OCI-LY7 (cell line): ENCODE results near the gene GABRD. TPM values are rescaled to one million over a fixed set of nuclear protein-coding genes. Genes with fewer than 3 reads are reported as not detected.

ENCODE experiments used
- BruUV-seq: library from RNA; stranded (reverse); fragments of 400-500 nt; replicated peaks from 2 replicates; lab custom pipeline; 2021; lab: Mats Ljungman, UMichigan
- CTCF ChIA-PET: fragments of 300-600 bp; sonication (Branson Sonifier 250); formaldehyde crosslinking; loops from one replicate; lab custom pipeline; 2022; ENCODE audit warnings: antibody characterized with exemption; ENCODE audit not compliant: unreplicated experiment; lab: Charles Lee
- POLR2A ChIA-PET: fragments of 300-600 bp; sonication (Branson Sonifier 250); formaldehyde crosslinking; loops from one replicate; lab custom pipeline; 2022; ENCODE audit warnings: antibody characterized with exemption; lab: Charles Lee
- DNase-seq: peaks from one replicate; pipeline ENCODE4 v3.0.0-alpha.2; 2015; ENCODE audit warnings: low spot score
- H2AFZ ChIP-seq: fragments of 200-600 bp; sonication (generic), shearing (Covaris generic); 2 replicates; pipeline ENCODE4 v1.6.1; 2014; ENCODE audit warnings: mild to moderate bottlenecking, antibody characterized with exemption, low read length, moderate library complexity
- H3K27ac ChIP-seq: fragments of 200-600 bp; sonication (generic); 2 replicates; pipeline ENCODE4 v1.5.1; 2014; ENCODE audit warnings: mixed run types, low read depth, mild to moderate bottlenecking, moderate library complexity, low read length, inconsistent platforms; ENCODE audit not compliant: poor library complexity, severe bottlenecking
- H3K36me3 ChIP-seq: fragments of 200-600 bp; sonication (generic); 2 replicates; pipeline ENCODE4 v1.6.1; 2014; ENCODE audit warnings: mild to moderate bottlenecking, antibody characterized with exemption, low read length, moderate library complexity, mixed read lengths; ENCODE audit not compliant: insufficient read depth
- H3K4me1 ChIP-seq: fragments of 200-600 bp; sonication (generic); 2 replicates; pipeline ENCODE4 v1.5.1; 2014; ENCODE audit warnings: mild to moderate bottlenecking, low read length; ENCODE audit not compliant: insufficient read depth, poor library complexity, severe bottlenecking
- H3K4me2 ChIP-seq: fragments of 200-600 bp; sonication (generic); 2 replicates; pipeline ENCODE4 v1.6.1; 2014; ENCODE audit warnings: mild to moderate bottlenecking, low read length
- H3K4me3 ChIP-seq: fragments of 200-600 bp; sonication (generic); 2 replicates; pipeline ENCODE4 v1.5.1; 2014; ENCODE audit warnings: mild to moderate bottlenecking, low read depth, low read length; ENCODE audit not compliant: poor library complexity, severe bottlenecking
- H3K79me2 ChIP-seq: fragments of 200-600 bp; sonication (generic); 2 replicates; pipeline ENCODE4 v1.6.1; 2016; ENCODE audit warnings: low read depth, mild to moderate bottlenecking, low read length, moderate library complexity, mixed read lengths; ENCODE audit not compliant: insufficient read depth
- H3K9me2 ChIP-seq: fragments of 200-600 bp; sonication (generic); 2 replicates; pipeline ENCODE4 v1.6.1; 2016; ENCODE audit warnings: mild to moderate bottlenecking, low read length, mixed read lengths; ENCODE audit not compliant: insufficient read depth
- H3K9me3 ChIP-seq: fragments of 200-600 bp; sonication (generic); 2 replicates; pipeline ENCODE4 v1.6.1; 2014; ENCODE audit warnings: mild to moderate bottlenecking, mixed run types, low read length, mixed read lengths
- H4K20me1 ChIP-seq: fragments of 200-600 bp; sonication (generic); 2 replicates; pipeline ENCODE4 v1.6.1; 2014; ENCODE audit warnings: mild to moderate bottlenecking, antibody characterized with exemption, low read length, moderate library complexity, mixed read lengths; ENCODE audit not compliant: insufficient read depth
- EZH2phosphoT487 ChIP-seq: fragments of 200-600 bp; sonication (generic); IDR thresholded peaks from 2 replicates; pipeline ENCODE4 v1.6.1; 2018; ENCODE audit warnings: low read depth, borderline replicate concordance, mild to moderate bottlenecking, mixed run types, antibody characterized with exemption, low read length, moderate library complexity, mixed read lengths
- intact Hi-C: fragments of 100-400 bp; cut with micrococcal nuclease; formaldehyde crosslinking; loops from one replicate; pipeline ENCODE4 v1.10.0; 2022; ENCODE audit not compliant: unreplicated experiment
- total RNA-seq, 2 experiments: library from RNA; depleted of rRNA in 1 of 2; stranded (reverse); fragments of >200 nt in 1 of 2; shearing (Covaris generic) in 1 of 2; gene quantifications; 2 replicates each; pipeline ENCODE4 v1.2.3, GENCODE V29; 2014 to 2022
- TF ChIP-seq, protein P1 (sequence below): fragments of 200-600 bp; sonication (generic); conservative IDR thresholded peaks from 2 replicates; pipeline ENCODE4 v1.5.1; 2014; ENCODE audit warnings: mild to moderate bottlenecking, antibody characterized with exemption, low read length, moderate library complexity, mixed read lengths

GABRD gene
- total RNA-seq, 2 experiments from 2014 or later = not detected

DNA sequence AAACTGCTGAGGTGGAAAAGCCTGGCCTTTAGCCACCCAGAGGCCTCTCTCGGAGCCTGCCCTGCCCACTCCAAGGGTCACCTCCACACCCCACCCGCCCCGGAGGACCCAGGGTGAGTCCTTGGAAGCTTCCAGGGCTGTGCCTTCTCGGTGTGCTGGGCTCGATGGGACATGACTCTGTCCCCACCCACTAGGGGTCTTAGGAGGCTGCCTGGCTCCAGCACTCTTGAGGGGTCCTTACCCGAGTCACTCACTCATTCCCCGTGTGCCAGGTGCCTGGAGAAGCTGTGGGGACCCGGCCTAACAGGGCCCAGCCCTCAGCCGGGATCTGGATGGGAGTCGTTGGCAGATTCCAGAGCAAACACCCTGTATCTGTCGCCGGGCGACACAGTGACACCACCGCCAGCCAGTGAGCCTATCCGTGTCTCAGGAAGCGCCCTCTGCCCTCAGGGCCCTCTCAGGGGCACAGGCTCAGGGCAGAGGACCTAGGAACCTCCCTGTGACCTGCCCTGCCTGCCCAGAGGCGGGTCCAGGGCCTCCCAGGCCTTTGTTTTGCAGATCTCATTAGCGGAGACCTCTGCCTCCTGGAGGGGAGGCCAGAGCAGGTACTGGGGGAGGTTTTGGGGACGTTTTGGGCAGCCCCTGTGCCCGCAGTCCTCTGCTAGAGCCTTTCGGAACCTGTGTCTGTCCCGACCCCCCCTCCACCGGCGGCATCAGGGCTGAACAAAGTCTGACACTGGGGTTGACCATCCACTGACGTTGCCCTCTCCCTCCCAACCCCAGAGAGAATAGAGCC lies 28.0 kb downstream of the GABRD start:
- Histone ChIP-seq H3K9me2 (no peaks in the 10 kb centered on the region), H3K36me3 (no peaks in the 10 kb centered on the region), H3K9me3 (no peaks in the 10 kb centered on the region), H4K20me1 (no peaks in the 10 kb centered on the region; the same call in 1 of the 2 replicates), H3K79me2 (no peaks in the 10 kb centered on the region), H3K27ac (no peak overlapping the region), H3K4me3 (no peak overlapping the region), H2AFZ (no peak overlapping the region), H3K4me1 (peaks cover 7% of the 10 kb centered on the region), H3K4me2 (no peak overlapping the region)
- CTCF ChIA-PET = no interaction called here
- BruUV-seq = no TSS peak
- TF ChIP-seq, protein P1, sequence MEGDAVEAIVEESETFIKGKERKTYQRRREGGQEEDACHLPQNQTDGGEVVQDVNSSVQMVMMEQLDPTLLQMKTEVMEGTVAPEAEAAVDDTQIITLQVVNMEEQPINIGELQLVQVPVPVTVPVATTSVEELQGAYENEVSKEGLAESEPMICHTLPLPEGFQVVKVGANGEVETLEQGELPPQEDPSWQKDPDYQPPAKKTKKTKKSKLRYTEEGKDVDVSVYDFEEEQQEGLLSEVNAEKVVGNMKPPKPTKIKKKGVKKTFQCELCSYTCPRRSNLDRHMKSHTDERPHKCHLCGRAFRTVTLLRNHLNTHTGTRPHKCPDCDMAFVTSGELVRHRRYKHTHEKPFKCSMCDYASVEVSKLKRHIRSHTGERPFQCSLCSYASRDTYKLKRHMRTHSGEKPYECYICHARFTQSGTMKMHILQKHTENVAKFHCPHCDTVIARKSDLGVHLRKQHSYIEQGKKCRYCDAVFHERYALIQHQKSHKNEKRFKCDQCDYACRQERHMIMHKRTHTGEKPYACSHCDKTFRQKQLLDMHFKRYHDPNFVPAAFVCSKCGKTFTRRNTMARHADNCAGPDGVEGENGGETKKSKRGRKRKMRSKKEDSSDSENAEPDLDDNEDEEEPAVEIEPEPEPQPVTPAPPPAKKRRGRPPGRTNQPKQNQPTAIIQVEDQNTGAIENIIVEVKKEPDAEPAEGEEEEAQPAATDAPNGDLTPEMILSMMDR = no peak
- TF ChIP-seq EZH2phosphoT487 = no peak
- POLR2A ChIA-PET = no interaction called here
- no peak for DNase-seq
- intact Hi-C loops = loop anchor here (1.0 to 5.0 kb wide), 2 partner anchors 87 to 105 kb away; no protein-coding TSS in a partner anchor

DNA sequence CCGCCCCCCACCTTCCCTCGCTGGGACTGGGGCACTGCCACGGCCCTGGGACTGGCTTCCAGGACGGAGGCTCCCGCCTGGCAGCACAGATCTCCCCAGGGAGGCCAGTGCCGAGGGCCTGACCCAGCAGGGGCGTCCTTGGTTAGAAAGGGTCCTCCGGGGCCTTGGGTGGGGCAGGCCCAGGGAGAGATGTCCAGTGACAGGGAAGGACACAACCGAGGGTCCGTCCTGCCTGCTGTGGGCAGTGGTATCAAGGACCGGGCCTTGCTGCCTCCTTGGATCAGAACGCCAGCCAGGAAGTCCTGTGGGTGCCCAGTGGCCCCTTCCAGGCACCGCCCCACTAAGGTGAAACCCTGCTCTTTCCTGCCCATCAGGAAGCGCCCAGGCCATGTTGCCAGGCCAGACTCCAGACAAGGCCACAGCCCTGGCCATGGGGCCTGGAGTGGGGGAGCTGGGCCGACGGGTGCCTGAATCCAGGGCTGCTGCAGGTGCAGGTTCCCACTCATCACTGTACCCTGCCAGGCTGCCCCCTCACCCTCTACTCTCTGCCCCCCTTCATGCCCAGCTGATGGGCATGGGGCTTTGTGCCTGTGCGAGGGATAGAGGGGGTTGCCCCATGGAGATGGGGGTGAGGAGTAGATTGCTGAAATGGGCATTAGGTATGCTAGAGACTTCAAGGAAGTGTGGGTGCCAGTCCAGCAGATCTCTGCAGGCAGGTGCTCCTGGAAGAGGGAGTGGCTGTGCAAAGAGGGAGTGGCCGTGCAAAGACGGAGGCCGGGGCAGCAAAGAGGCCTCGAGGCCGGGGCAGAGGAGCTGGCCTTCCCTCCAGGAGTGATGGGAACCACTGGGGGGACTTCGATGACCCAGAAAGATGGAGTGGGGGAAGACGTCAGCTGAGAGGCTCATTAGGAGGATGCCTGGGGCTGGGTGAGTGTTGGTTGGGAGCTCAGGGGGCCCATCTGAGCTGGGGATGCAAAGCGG lies 28.9 kb downstream of the GABRD start:
- H3K36me3 ChIP-seq = no peaks in the 10 kb centered on the region
- peaks cover 7% of the 10 kb centered on the region for H3K4me1 ChIP-seq
- TF ChIP-seq, protein P1 = no peak
- TF ChIP-seq EZH2phosphoT487 = no peak
- no peaks in the 10 kb centered on the region for H3K9me3 ChIP-seq
- no peak for DNase-seq
- ChIA-PET POLR2A (no interaction called here), CTCF (no interaction called here)
- no peaks in the 10 kb centered on the region for H3K9me2 ChIP-seq
- H3K79me2 ChIP-seq = no peaks in the 10 kb centered on the region
- no TSS peak for BruUV-seq
- intact Hi-C loops = loop anchor here (5.0 kb wide), 1 partner anchor 106 kb away; no protein-coding TSS in a partner anchor
- H3K27ac ChIP-seq = no peak overlapping the region
- no peak overlapping the region for H3K4me3 ChIP-seq
- H3K4me2 ChIP-seq = no peak overlapping the region
- H2AFZ ChIP-seq = no peak overlapping the region
- no peaks in the 10 kb centered on the region; the same call in 1 of the 2 replicates for H4K20me1 ChIP-seq
